ENCODE data around the gene OR8B8.
"Not testable (repeated sequence)": the region's sequence is repeated elsewhere in the genome, so short reads cannot be mapped to it uniquely, and the experiment has no call there.

Gene OR8B8

DNA sequence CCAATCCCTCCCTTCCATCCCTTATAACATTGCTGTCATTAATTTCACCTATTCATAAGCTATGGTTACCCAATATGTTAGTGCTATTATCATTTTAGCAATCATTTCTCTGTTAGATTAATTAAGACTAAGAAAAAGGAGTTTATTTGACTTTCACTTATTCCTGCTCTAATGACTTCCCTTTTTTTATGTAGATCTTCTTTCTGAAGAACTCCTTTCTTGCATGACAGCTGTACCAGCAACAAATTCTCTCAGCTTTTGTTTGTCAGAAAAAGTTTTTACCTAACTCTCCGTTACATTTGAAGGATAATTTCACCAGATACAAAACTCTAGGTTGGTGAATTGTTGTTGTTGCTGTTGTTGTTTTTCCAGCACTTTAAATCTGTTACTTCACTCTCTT lies 28.6 kb upstream of the OR8B8 start:
- TF ChIP-seq Cebpa-rat (IDR thresholded peaks at IDR 0.05) = no peak
- Histone ChIP-seq H3K9ac (no peak overlapping the region), H3K4me3 (no peak overlapping the region), H3K9me3 (replicated peaks in 1 of 11) (peaks cover 0 to 9% (median 0%) of the 10 kb centered on the region in 11 experiments; a peak in 2 of 22 replicates), H3K27me3 (no peaks in the 10 kb centered on the region), H3K36me3 (no peaks in the 10 kb centered on the region), H4K20me1 (no peaks in the 10 kb centered on the region), H3K4me2 (0 out of 22 replicates have a peak overlapping the region, but pooled peaks of 1 of the 11 experiments have one; percentile 14), H3K4me1 (peaks cover 14 to 32% (median 20%) of the 10 kb centered on the region in 10 experiments), H3K27ac (no peak overlapping the region)

GRCh38 chr11:124473476-124473875 lies 28.0 kb upstream of the OR8B8 start:
- no peak overlapping the region for H3K4me3 ChIP-seq
- no peaks in the 10 kb centered on the region for H4K20me1 ChIP-seq

DNA sequence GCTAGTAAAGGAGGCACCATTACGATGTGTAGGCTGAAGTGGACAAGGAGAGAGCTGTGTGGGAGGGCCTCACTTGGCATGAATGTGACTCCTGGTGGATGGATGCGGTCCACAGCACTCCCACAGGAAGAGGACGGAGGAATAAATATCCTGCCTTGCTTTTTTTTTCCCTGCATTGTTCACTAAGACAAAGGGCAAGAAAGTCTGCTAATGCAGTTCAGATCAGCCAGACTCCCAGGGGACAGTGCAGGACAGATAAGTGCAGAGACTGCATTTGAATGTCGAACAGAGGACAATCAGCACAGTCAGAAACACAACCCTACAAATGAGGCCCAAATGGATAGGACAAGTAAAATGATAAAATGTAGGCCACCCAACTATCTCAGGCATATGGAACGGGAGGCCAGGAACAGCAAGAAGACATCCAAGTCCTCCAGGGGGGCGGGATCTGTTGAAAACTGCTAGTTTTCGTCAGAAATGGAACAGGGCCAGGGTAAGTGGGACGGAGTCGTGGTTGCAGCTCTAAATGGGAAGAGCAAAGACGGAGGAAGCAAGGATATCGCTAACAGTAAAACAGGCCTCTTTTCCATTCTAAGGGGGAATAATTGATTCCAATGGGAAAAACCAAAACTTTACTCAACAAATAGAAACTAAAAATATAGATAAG lies 25.2 kb upstream of the OR8B8 start:
- no peaks in the 10 kb centered on the region for H3K36me3 ChIP-seq
- H3K9ac ChIP-seq = no peak overlapping the region
- H3K4me3 ChIP-seq = no peak overlapping the region
- H3K9me3 ChIP-seq (replicated peaks in 1 of 11) = peaks cover 0 to 9% (median 0%) of the 10 kb centered on the region in 11 experiments; a peak in 2 of 22 replicates
- H3K4me2 ChIP-seq = peak overlapping the region in 9 of 11 experiments; percentile 3 to 63 (median 47); a peak in 17 of 22 replicates
- no peaks in the 10 kb centered on the region for H4K20me1 ChIP-seq
- no peaks in the 10 kb centered on the region for H3K27me3 ChIP-seq
- no peak overlapping the region for H3K27ac ChIP-seq
- H3K4me1 ChIP-seq = peaks cover 14 to 24% (median 19%) of the 10 kb centered on the region in 10 experiments
- no peak for TF ChIP-seq Cebpa-rat (IDR thresholded peaks at IDR 0.05)

More at GRCh38 chr11:124473476-124473875, 28.0 kb upstream of the OR8B8 start:
- Histone ChIP-seq H3K27ac (no peak overlapping the region), H3K4me1 (peaks cover 14 to 29% (median 20%) of the 10 kb centered on the region in 10 experiments), H3K9ac (no peak overlapping the region), H3K36me3 (no peaks in the 10 kb centered on the region), H3K9me3 (replicated peaks in 1 of 11) (peaks cover 0 to 9% (median 0%) of the 10 kb centered on the region in 11 experiments; a peak in 2 of 22 replicates), H3K27me3 (no peaks in the 10 kb centered on the region), H3K4me2 (no peak overlapping the region)
- no peak for TF ChIP-seq Cebpa-rat (IDR thresholded peaks at IDR 0.05)

DNA sequence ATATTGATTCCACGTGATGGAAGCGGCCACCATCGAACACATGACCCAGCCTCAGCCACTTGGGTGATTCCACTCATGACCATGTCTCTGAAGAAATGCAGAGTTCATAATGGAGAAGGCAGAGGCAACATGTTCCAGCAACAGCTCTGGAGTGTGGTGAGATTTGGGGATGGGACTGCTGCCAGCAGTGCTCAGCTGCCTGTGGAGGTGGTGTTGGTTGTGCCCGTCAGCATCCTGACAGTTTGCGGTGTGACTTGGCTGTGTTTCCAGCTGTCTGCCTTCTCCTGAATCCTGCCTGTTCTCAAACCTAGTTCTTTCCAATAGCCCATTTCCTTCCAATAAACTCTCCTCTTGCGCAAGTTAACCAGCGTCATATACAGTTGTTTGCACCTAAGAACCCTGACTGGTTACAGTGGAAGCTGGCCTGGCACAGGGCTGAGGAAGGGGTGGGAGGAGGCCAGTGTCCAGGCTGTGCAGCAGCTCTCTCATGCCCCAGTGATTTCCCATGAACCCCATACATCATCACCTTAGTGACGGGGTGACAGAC lies 22.0 kb upstream of the OR8B8 start:
- no peaks in the 10 kb centered on the region for H3K36me3 ChIP-seq
- no peaks in the 10 kb centered on the region for H3K9me3 ChIP-seq (replicated peaks in 1 of 11)
- no peak overlapping the region for H3K4me2 ChIP-seq
- peak in 3 of 11 experiments; percentile 7 to 56 (median 30); a peak in 2 of 22 replicates for TF ChIP-seq Cebpa-rat (IDR thresholded peaks at IDR 0.05)
- no peaks in the 10 kb centered on the region for H4K20me1 ChIP-seq
- H3K9ac ChIP-seq = no peak overlapping the region
- peaks cover 10 to 25% (median 21%) of the 10 kb centered on the region in 10 experiments for H3K4me1 ChIP-seq
- H3K27ac ChIP-seq = no peak overlapping the region
- H3K27me3 ChIP-seq = no peaks in the 10 kb centered on the region
- H3K4me3 ChIP-seq = no peak overlapping the region

DNA sequence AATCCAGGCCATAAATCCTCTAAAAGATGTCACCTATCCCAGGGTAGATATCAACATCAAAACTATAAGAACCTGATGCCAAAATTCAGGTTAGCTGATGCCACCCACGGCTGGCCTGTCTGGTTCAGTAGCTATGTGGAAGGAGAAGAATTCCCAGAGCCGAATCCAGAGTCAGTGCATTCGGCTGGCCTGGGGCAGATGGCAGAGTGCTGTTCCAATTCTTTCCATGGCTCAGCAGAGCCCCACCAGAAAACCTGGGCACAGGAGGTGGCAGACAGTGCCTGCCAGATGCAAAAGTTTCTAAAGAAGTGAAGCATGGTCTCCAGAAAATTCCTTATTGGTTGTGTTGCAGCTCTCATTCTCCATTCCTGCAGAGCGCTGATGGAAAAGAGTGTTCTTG lies 19.9 kb upstream of the OR8B8 start:
- no peaks in the 10 kb centered on the region for H4K20me1 ChIP-seq
- H3K4me2 ChIP-seq = no peak overlapping the region
- no peak overlapping the region for H3K27ac ChIP-seq
- H3K27me3 ChIP-seq = no peaks in the 10 kb centered on the region
- no peaks in the 10 kb centered on the region for H3K9me3 ChIP-seq (replicated peaks in 1 of 11)
- no peaks in the 10 kb centered on the region for H3K36me3 ChIP-seq
- peaks cover 22 to 38% (median 34%) of the 10 kb centered on the region in 10 experiments for H3K4me1 ChIP-seq
- TF ChIP-seq Cebpa-rat (IDR thresholded peaks at IDR 0.05) = no peak
- no peak overlapping the region for H3K9ac ChIP-seq
- no peak overlapping the region for H3K4me3 ChIP-seq

- Histone ChIP-seq H3K4me3 (no peak overlapping the region), H3K27ac (no peak overlapping the region), H3K36me3 (no peaks in the 10 kb centered on the region), H3K4me1 (peaks cover 30 to 46% (median 41%) of the 10 kb centered on the region in 10 experiments), H3K9me3 (replicated peaks in 1 of 11) (peaks cover 0 to 12% (median 7%) of the 10 kb centered on the region in 11 experiments; a peak in 15 of 22 replicates), H3K27me3 (no peaks in the 10 kb centered on the region), H4K20me1 (no peaks in the 10 kb centered on the region), H3K9ac (no peak overlapping the region), H3K4me2 (no peak overlapping the region)
- TF ChIP-seq Cebpa-rat (IDR thresholded peaks at IDR 0.05) = no peak
Observed at GRCh38 chr11:124463990-124464389, 18.5 kb upstream of the OR8B8 start.

- no peaks in the 10 kb centered on the region for H3K36me3 ChIP-seq
- no peak for TF ChIP-seq Cebpa-rat (IDR thresholded peaks at IDR 0.05)
- H4K20me1 ChIP-seq = no peaks in the 10 kb centered on the region
- H3K4me3 ChIP-seq = no peak overlapping the region
- H3K4me1 ChIP-seq = peaks cover 30 to 46% (median 41%) of the 10 kb centered on the region in 10 experiments
- H3K27me3 ChIP-seq = no peaks in the 10 kb centered on the region
- H3K9me3 ChIP-seq (replicated peaks in 1 of 11) = peaks cover 0 to 16% (median 10%) of the 10 kb centered on the region in 11 experiments; a peak in 15 of 22 replicates
- H3K27ac ChIP-seq = peak overlapping the region in 4 of 11 experiments; percentile 2 to 19 (median 6); a peak in 1 of 22 replicates
- H3K9ac ChIP-seq = no peak overlapping the region
- peak overlapping the region; percentile 48 to 71 (median 61); a peak in 20 of 22 replicates for H3K4me2 ChIP-seq
Observed at GRCh38 chr11:124463324-124463723, 17.8 kb upstream of the OR8B8 start.

- no peak overlapping the region for H3K27ac ChIP-seq
- peak overlapping the region; percentile 11 to 65 (median 47); a peak in 20 of 22 replicates for H3K4me2 ChIP-seq
- H4K20me1 ChIP-seq = no peaks in the 10 kb centered on the region
- H3K9me3 ChIP-seq (replicated peaks in 1 of 11) = peaks cover 0 to 16% (median 10%) of the 10 kb centered on the region in 11 experiments; a peak in 15 of 22 replicates
- H3K4me3 ChIP-seq = no peak overlapping the region
- H3K9ac ChIP-seq = no peak overlapping the region
- no peaks in the 10 kb centered on the region for H3K27me3 ChIP-seq
- TF ChIP-seq Cebpa-rat (IDR thresholded peaks at IDR 0.05) = no peak
- no peaks in the 10 kb centered on the region for H3K36me3 ChIP-seq
- peaks cover 30 to 46% (median 41%) of the 10 kb centered on the region in 10 experiments for H3K4me1 ChIP-seq
Observed at GRCh38 chr11:124460459-124460858, 15.0 kb upstream of the OR8B8 start.

DNA sequence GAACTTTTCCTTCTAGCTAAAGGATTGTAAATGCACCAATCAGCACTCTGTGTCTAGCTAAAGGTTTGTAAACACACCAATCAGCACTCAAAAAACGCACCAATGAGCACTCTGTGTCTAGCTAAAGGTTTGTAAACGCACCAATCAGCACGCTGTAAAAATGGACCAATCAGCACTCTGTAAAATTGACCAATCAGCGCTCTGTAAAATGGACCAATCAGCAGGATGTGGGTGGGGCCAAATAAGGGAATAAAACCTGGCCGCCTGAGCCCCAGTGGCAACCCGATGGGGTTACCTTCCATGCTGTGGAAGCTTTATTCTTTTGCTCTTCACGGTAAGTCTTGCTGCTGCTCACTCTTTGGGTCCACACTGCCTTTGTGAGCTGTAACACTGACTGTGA lies 13.9 kb upstream of the OR8B8 start:
- Histone ChIP-seq H3K9me3 (replicated peaks in 1 of 11) (peaks cover 0 to 16% (median 10%) of the 10 kb centered on the region in 11 experiments; a peak in 15 of 22 replicates), H3K4me2 (peak overlapping the region in 4 of 11 experiments; percentile 31 to 65 (median 50); a peak in 1 of 22 replicates), H3K4me1 (peaks cover 33 to 56% (median 49%) of the 10 kb centered on the region in 10 experiments)
- H3K27me3 ChIP-seq, H3K4me3 ChIP-seq, H4K20me1 ChIP-seq, H3K36me3 ChIP-seq, H3K27ac ChIP-seq, H3K9ac ChIP-seq: not testable (repeated sequence)
